ENCODE data around the gene RAB11A.

The RAB11A gene

GRCh38 chr15:65918357-65918920 lies 49.1 kb downstream of the RAB11A start:
- DNase-seq = no peak

GRCh38 chr15:65918945-65919344 lies 49.7 kb downstream of the RAB11A start:
- DNase-seq = no peak

DNA sequence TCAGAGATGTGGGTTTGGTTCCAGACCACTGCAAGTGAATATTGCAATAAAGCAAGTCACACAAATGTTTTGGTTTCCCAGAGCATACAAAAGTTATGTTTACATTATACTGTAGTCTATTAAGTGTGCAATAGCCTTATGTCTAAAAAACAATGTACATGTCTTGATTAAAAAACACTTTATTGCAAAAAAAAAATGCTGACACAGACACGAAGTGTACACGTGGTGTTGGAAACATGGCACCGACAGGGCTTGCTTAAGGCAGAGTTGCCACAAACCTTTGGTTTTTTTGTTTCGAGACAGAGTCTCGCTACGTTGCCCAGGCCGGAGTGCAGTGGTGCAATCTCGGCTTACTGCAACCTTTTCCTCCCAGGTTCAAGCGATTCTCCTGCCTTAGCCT lies 50.1 kb downstream of the RAB11A start:
- DNase-seq = no peak

DNA sequence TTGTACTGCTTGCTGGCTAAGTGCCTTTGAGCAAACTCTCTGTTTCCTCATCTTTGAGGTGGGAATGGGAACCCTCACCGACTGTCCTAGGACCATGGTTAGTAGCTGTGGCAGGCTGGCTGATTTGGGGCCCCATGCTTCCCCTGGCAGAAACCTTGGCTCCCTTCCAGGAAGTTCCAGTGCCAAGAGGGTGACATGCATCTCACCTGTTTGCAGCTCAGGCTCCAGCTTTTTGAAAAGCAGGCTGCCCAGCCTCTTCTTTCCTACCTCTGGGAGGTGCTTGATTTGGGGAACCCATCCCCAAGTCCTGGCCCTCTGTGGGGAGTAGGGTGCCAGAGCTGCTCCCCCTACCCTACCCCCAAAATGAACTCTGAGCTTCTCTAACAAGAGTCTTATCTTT lies 50.8 kb downstream of the RAB11A start:
- DNase-seq = peak; percentile 3

- no peak for DNase-seq
These were observed 51.6 kb downstream of the RAB11A start for GRCh38 chr15:65920825-65921309.

DNA sequence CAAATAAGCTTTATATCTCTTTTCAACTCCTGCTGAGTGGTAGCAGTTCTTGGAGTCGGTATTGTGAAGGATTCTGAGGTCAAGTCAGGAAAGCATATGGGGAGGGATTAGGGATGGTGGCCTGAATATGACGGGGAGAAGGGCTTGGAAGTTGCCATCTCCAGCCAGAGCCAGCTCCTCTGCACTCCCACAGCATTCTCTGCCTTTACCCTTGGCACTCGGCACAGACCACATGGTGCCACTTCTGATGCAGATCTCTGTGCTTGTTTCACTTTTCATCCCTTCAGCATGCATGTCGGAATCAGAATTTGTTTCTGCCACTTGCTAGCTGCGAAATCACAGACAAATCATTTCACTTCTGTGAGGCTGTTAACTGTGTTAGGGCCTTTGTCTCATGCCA lies 52.5 kb downstream of the RAB11A start:
- no peak for DNase-seq

DNA sequence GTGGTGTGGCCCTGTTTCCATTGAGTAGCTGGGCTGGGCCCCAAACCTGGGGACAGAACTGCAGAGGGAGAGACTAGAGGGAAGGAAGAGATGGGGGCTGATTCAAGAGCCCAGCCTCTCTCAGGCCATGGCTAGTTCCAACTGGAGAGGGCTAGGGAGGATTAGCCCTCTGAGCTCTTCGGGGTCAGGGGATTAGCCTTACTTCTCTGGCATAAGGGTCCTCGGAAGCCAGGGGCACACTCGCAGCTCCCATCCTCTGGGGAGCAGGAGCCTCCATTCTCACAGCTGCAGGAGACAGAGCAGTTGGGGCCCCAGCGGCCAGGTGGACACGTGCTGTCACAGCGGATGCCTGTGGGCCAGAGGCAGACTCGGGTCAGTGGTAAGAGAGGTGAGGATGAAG lies 53.3 kb downstream of the RAB11A start:
- DNase-seq = no peak

GRCh38 chr15:65923264-65923663 lies 54.0 kb downstream of the RAB11A start:
- no peak for DNase-seq

- DNase-seq = no peak
These were observed 54.7 kb downstream of the RAB11A start for GRCh38 chr15:65924004-65924403.

DNA sequence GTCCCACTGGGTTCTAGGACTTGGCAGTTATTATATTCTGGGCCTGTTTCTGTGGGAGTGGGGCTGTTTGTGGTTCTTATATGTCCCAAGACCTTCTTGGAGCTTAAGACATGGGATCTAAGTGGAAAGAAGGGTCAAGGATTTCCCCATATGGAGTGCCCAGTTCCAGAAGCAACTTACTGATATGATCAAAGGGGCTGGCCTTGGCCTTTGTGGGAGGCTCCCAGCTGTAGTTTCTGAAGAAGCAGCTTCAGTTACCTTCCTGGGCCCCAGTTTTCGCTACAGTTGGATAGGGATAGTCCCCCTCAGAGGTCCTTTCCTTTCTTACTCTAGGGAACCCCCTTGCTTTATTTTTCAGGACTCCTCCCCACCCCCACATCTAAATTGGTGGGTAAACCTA lies 56.0 kb downstream of the RAB11A start:
- no peak for DNase-seq

- DNase-seq = no peak
These were observed 57.2 kb downstream of the RAB11A start for GRCh38 chr15:65926459-65926858.

GRCh38 chr15:65926899-65927298 lies 57.6 kb downstream of the RAB11A start:
- DNase-seq = no peak

DNA sequence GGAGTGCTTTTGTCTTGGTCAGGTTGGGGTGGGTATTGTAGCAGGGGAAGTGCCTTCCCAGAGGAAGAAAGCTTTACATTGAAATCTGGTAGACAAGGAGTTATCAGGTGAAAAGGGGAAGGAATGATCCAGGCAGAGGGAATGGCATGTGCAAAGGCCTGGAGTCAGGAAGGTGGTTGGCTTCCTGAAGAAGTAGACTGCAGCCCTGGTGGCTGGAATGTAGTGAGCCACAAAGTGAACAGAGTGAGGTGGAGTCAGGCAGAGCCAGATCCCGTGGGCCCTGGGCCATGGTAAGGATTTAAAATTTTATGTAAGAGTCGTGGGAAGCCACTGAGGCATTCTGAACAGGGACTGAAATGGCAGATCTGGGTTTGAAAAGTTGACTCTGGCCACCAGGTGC lies 58.3 kb downstream of the RAB11A start:
- DNase-seq = no peak

GRCh38 chr15:65929573-65929972 lies 60.3 kb downstream of the RAB11A start:
- no peak for DNase-seq

GRCh38 chr15:65930134-65930533 lies 60.8 kb downstream of the RAB11A start:
- DNase-seq = peak; percentile 5

- no peak for DNase-seq
These were observed 61.9 kb downstream of the RAB11A start for GRCh38 chr15:65931221-65931620.

DNA sequence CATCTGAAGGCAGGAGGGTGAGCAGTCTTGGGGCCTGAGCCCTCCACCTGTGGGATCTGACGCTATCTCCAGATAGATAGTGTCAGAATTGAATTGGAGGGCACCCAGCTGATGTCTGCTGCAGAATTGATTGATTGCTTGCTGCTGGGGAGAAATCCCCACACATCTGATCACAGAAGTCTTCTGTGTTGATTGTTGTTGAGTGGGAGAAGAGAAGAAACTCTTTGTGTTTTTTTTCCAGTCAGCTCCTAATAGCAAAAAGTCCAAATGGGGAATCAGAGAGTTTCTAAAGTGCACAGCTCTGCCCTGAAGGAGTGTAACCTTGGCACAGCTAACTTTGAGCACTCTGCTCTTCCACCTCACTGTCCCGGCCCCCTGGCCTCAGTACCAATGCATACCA lies 66.1 kb downstream of the RAB11A start:
- DNase-seq = no peak

- DNase-seq = no peak
These were observed 67.0 kb downstream of the RAB11A start for GRCh38 chr15:65936282-65936681.

DNA sequence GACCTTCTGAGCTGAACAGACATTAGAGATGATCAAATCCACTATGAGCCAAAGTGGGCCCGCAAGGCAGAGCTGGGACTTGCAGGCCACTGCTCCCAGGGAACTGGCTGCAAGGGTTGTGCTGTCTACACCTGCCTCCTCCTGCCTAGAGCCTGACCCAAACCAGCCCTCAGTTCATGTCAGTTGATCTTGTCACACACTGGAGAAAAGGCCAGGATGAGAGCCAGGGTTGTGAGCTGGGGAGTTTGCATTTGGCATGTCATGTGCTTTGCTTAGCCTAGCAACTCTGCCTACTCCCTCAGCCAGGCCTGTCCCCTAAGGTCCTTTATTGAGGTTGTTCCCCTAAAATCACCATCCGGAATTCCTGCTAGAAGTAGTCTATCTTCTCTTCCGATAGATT lies 67.8 kb downstream of the RAB11A start:
- peak; percentile 14 for DNase-seq

DNA sequence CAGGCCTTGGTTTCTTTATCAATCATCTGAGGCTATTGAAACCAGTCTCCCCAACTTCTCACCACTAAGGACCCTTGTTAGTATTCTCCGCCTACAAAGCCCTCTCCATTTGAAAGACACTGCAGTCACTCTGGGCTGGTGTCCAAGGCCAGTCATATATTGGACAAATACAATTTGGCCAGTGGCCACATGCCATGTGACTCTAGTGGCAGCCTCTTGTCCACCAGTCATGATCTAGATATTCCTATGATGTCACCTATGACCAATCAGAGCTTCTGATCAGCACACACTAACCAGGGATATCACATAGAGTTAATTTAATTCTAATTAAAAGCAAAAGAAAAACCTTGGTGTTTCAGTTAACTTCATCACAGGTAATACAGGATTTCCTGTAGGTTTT lies 68.2 kb downstream of the RAB11A start:
- peak; percentile 14 for DNase-seq

- peak; percentile 48 for DNase-seq
These were observed 69.3 kb downstream of the RAB11A start for GRCh38 chr15:65938604-65939003.

GRCh38 chr15:65939901-65940617 lies 70.8 kb downstream of the RAB11A start:
- DNase-seq = peak; percentile 23

DNA sequence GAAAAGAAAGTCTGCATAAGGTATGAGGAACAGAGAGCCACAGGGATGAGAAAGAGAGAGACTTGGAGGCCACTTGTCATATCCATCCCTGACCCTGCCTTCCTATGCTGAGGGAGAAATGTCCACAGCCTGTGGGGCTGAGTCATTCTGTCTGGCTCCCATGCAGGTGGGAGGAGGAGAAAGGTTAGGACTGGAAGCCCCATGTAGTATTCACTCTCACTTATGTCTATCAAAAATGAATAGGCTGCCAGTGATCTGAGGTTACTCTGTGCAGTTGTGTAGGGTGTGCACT lies 71.3 kb downstream of the RAB11A start:
- DNase-seq = no peak
